PC-9 (cell line): ENCODE measurements around the gene SOX13. TPM values are rescaled to one million over a fixed set of nuclear protein-coding genes. Genes with fewer than 3 reads are reported as not detected.

Experiments
- BruUV-seq: library from RNA; stranded (reverse); fragments of 400-500 nt; replicated peaks from 2 replicates; lab custom pipeline; 2021; lab: Mats Ljungman, UMichigan
- CTCF ChIA-PET: fragments of 300-600 bp; sonication (Branson Sonifier 250); formaldehyde crosslinking; loops from one replicate; lab custom pipeline; 2022; ENCODE audit warnings: antibody characterized with exemption; lab: Charles Lee
- POLR2A ChIA-PET: fragments of 300-600 bp; sonication (Branson Sonifier 250); formaldehyde crosslinking; loops from one replicate; lab custom pipeline; 2022; ENCODE audit warnings: antibody characterized with exemption; ENCODE audit not compliant: unreplicated experiment; lab: Charles Lee
- DNase-seq, 2 experiments: peaks; one replicate each; pipeline versions ENCODE4 v3.0.0 to v3.0.0-alpha.2; 2015 to 2022; ENCODE audit warnings: mixed read lengths in 1 of 2
- H2AFZ ChIP-seq: fragments of 200-600 bp; sonication (generic); 2 replicates; pipeline ENCODE4 v1.8.1; 2017; ENCODE audit warnings: antibody characterized with exemption
- H3F3A ChIP-seq: fragments of 200-600 bp; sonication (generic); 2 replicates; pipeline ENCODE4 v1.8.1; 2017; ENCODE audit warnings: antibody characterized with exemption, mild to moderate bottlenecking, low read depth; ENCODE audit not compliant: insufficient read depth
- H3K27ac ChIP-seq: fragments of 200-600 bp; sonication (generic); 2 replicates; pipeline ENCODE4 v1.6.1; 2016; ENCODE audit warnings: mixed run types
- H3K27me3 ChIP-seq: fragments of 200-600 bp; sonication (generic); 2 replicates; pipeline ENCODE4 v1.6.1; 2016; ENCODE audit warnings: low read depth, mixed run types; ENCODE audit not compliant: insufficient read depth
- H3K36me3 ChIP-seq: fragments of 200-600 bp; sonication (generic); 2 replicates; pipeline ENCODE4 v1.6.1; 2016; ENCODE audit warnings: low read depth, mixed run types
- H3K4me1 ChIP-seq: fragments of 200-600 bp; sonication (generic); replicated peaks from 2 replicates; pipeline ENCODE4 v1.6.1; 2016; ENCODE audit warnings: mixed run types; ENCODE audit not compliant: insufficient read depth
- H3K4me2 ChIP-seq: fragments of 200-600 bp; sonication (generic); 2 replicates; pipeline ENCODE4 v1.6.1; 2017; ENCODE audit warnings: mixed run types
- H3K4me3 ChIP-seq: fragments of 200-600 bp; sonication (generic); 2 replicates; pipeline ENCODE4 v1.6.1; 2016; ENCODE audit warnings: mixed run types
- H3K79me2 ChIP-seq: fragments of 200-600 bp; sonication (generic); 2 replicates; pipeline ENCODE4 v1.6.1; 2017; ENCODE audit warnings: low read depth, mixed run types
- H3K9me2 ChIP-seq: fragments of 200-600 bp; sonication (generic); 2 replicates; pipeline ENCODE4 v1.8.1; 2017; ENCODE audit warnings: mild to moderate bottlenecking; ENCODE audit not compliant: insufficient read depth
- H3K9me3 ChIP-seq: fragments of 200-600 bp; sonication (generic); 2 replicates; pipeline ENCODE4 v1.8.1; 2016; ENCODE audit warnings: low read depth; ENCODE audit not compliant: insufficient read depth
- H4K20me1 ChIP-seq: fragments of 200-600 bp; sonication (generic); 2 replicates; pipeline ENCODE4 v1.8.1; 2017; ENCODE audit not compliant: insufficient read depth
- CTCF ChIP-seq: fragments of 200-600 bp; sonication (generic); conservative IDR thresholded peaks from 2 replicates; pipeline ENCODE4 v1.6.1; 2017; ENCODE audit warnings: mixed run types, antibody characterized with exemption, mild to moderate bottlenecking, moderate library complexity
- EZH2 ChIP-seq: fragments of 200-600 bp; sonication (generic); IDR thresholded peaks from 2 replicates; pipeline ENCODE4 v1.8.0; 2017; ENCODE audit warnings: antibody characterized with exemption, low read depth
- intact Hi-C: fragments of 100-400 bp; cut with micrococcal nuclease; formaldehyde crosslinking; loops from one replicate; pipeline ENCODE4 v1.10.0; 2022; ENCODE audit not compliant: unreplicated experiment
- total RNA-seq: library from RNA; stranded (reverse); gene quantifications from 2 replicates; pipeline ENCODE4 v1.2.3, GENCODE V29; 2021

Gene SOX13
- total RNA-seq, 1 experiment from 2014 or later, result 89.9 TPM

GRCh38 chr1:204093421-204093717 is 20.5 kb downstream of the SOX13 start:
- no peaks in the 10 kb centered on the region for H3K9me2 ChIP-seq
- no peak overlapping the region for H3K4me3 ChIP-seq
- H3K9me3 ChIP-seq, result no peaks in the 10 kb centered on the region
- H3F3A ChIP-seq, result peaks cover 35% of the 10 kb centered on the region; the same call in 1 of the 2 replicates
- H4K20me1 ChIP-seq, result peaks cover 27% of the 10 kb centered on the region
- no TSS peak for BruUV-seq
- H2AFZ ChIP-seq, result no peak overlapping the region
- no peak for TF ChIP-seq EZH2
- H3K79me2 ChIP-seq, result peaks cover 100% of the 10 kb centered on the region
- CTCF ChIA-PET, result no interaction called here
- no peak for DNase-seq
- POLR2A ChIA-PET, result no interaction called here
- H3K4me2 ChIP-seq, result no peak overlapping the region
- peak overlapping the region; percentile 24; the same call in 1 of the 2 replicates for H3K27ac ChIP-seq
- H3K36me3 ChIP-seq, result no peaks in the 10 kb centered on the region
- intact Hi-C loops, result no loop called here
- H3K27me3 ChIP-seq, result no peaks in the 10 kb centered on the region
- H3K4me1 ChIP-seq, result peaks cover 24% of the 10 kb centered on the region

GRCh38 chr1:204093781-204094180 is 20.9 kb downstream of the SOX13 start:
- ChIA-PET POLR2A (no interaction called here), CTCF (no interaction called here)
- BruUV-seq, result no TSS peak
- Histone ChIP-seq H3K4me3 (no peak overlapping the region), H3K4me2 (no peak overlapping the region), H2AFZ (no peak overlapping the region), H4K20me1 (peaks cover 23% of the 10 kb centered on the region), H3K36me3 (no peaks in the 10 kb centered on the region), H3K9me2 (no peaks in the 10 kb centered on the region), H3K27me3 (no peaks in the 10 kb centered on the region), H3K79me2 (peaks cover 100% of the 10 kb centered on the region), H3K27ac (peak overlapping the region; percentile 24; the same call in 1 of the 2 replicates), H3F3A (peaks cover 35% of the 10 kb centered on the region; the same call in 1 of the 2 replicates), H3K9me3 (no peaks in the 10 kb centered on the region), H3K4me1 (peaks cover 24% of the 10 kb centered on the region)
- TF ChIP-seq EZH2, result no peak
- TF ChIP-seq CTCF, result no peak
- intact Hi-C loops, result no loop called here
- DNase-seq, result no peak

GRCh38 chr1:204094313-204094729 is 21.4 kb downstream of the SOX13 start:
- CTCF ChIA-PET, result no interaction called here

More at GRCh38 chr1:204094313-204094729, 21.4 kb downstream of the SOX13 start:
- Histone ChIP-seq H3K4me3 (no peak overlapping the region), H3K4me1 (peaks cover 24% of the 10 kb centered on the region), H3K4me2 (no peak overlapping the region), H3K27me3 (no peaks in the 10 kb centered on the region), H4K20me1 (peaks cover 20% of the 10 kb centered on the region), H3K79me2 (peaks cover 100% of the 10 kb centered on the region), H3K27ac (no peak overlapping the region; the same call in 1 of the 2 replicates), H2AFZ (no peak overlapping the region), H3K9me3 (no peaks in the 10 kb centered on the region), H3K36me3 (no peaks in the 10 kb centered on the region), H3K9me2 (no peaks in the 10 kb centered on the region), H3F3A (peaks cover 38% of the 10 kb centered on the region; the same call in 1 of the 2 replicates)
- TF ChIP-seq EZH2 (no peak), CTCF (no peak)
- no TSS peak for BruUV-seq
- intact Hi-C loops, result no loop called here
- POLR2A ChIA-PET, result no interaction called here
- DNase-seq, result no peak
